ENCODE results near the gene MRTFA. TPM values are rescaled to one million over a fixed set of nuclear protein-coding genes. Genes with fewer than 3 reads are reported as not detected.

The MRTFA gene
- total and polyA plus RNA-seq, 9 of the 15 experiments (the other 6 are each of a cell fraction or from before 2014, with no cell fraction given) = 0.84 to 21.1 (median 3.7) TPM

DNA sequence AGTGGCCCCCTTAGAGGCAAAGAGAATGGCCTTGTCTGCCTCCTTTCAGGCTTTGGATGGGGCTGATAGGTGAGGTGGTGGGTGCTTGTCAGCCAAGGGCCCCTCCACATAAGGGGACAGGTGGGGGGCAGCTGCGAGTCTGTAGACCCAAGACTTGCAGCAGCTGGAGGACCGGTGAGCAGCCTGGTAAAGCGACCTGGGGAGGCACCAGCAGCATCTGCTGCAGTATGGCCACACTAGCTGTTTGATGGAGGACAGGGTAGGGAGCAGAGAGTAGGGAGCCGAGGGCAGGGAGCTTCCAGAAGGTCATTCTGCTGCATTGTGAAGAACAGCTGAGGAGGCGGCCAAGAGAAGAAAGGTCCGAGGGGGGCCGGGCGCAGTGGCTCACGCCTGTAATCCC, 16.8 kb upstream of the MRTFA start:
- no peak for ATAC-seq
- H3K9me1 ChIP-seq (ENCODE audit: control insufficient read depth, insufficient read depth, low read length) = no peaks in the 10 kb centered on the region
- H3K27me3 ChIP-seq (ENCODE audit: control insufficient read depth in 2 of 2, insufficient read depth in 2 of 2, low read length in 2 of 2) = no peaks in the 10 kb centered on the region
- H3K4me1 ChIP-seq (replicated peaks in 1 of 2; ENCODE audit: control insufficient read depth in 2 of 2, insufficient read depth in 2 of 2, low read length in 2 of 2) = peaks cover 18 to 36% of the 10 kb centered on the region in 2 experiments
- H3K4me2 ChIP-seq (ENCODE audit: insufficient read depth, low read length) = no peak overlapping the region
- H3K36me3 ChIP-seq (ENCODE audit: control insufficient read depth, insufficient read depth, low read length) = no peaks in the 10 kb centered on the region
- H2AFZ ChIP-seq (ENCODE audit: low read depth, low read length) = no peak overlapping the region
- no peak for FAIRE-seq
- H3K4me3 ChIP-seq = no peak overlapping the region
- ChIA-PET POLR2A (interaction anchor here (1.1 kb wide), 1 partner anchor 231 kb away, joined by 3 read pairs; no protein-coding TSS in a partner anchor), CTCF (ENCODE audit: low intra/inter-chr PET ratio) (no interaction called here)
- no TSS peak for BruUV-seq (replicated peaks)
- intact Hi-C loops (cut with micrococcal nuclease) = loop anchor here (10.0 kb wide), 1 partner anchor 241 kb away; no protein-coding TSS in a partner anchor
- H4K20me1 ChIP-seq (replicated peaks; ENCODE audit: control insufficient read depth, insufficient read depth, low read length) = no peaks in the 10 kb centered on the region
- no peak overlapping the region for H3K9ac ChIP-seq (ENCODE audit: insufficient read depth in 1 of 2, low read depth in 2 of 2, low read length in 2 of 2)
- TF ChIP-seq HDAC6 (IDR thresholded peaks at IDR 0.05; ENCODE audit: low read depth, low read length) = no peak
- no peak for TF ChIP-seq ZNF695 (CRISPR knock-in tag; IDR thresholded peaks at IDR 0.05)
- TF ChIP-seq XRCC5 (IDR thresholded peaks at IDR 0.05; ENCODE audit: low read depth, low read length) = no peak
- no peak for TF ChIP-seq NFE2 (IDR thresholded peaks at IDR 0.05; ENCODE audit: low read depth)
- TF ChIP-seq, protein P1, sequence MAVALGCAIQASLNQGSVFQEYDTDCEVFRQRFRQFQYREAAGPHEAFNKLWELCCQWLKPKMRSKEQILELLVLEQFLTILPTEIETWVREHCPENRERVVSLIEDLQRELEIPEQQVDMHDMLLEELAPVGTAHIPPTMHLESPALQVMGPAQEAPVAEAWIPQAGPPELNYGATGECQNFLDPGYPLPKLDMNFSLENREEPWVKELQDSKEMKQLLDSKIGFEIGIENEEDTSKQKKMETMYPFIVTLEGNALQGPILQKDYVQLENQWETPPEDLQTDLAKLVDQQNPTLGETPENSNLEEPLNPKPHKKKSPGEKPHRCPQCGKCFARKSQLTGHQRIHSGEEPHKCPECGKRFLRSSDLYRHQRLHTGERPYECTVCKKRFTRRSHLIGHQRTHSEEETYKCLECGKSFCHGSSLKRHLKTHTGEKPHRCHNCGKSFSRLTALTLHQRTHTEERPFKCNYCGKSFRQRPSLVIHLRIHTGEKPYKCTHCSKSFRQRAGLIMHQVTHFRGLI (CRISPR knock-in tag; IDR thresholded peaks at IDR 0.05) = no peak
- TF ChIP-seq, protein P2, sequence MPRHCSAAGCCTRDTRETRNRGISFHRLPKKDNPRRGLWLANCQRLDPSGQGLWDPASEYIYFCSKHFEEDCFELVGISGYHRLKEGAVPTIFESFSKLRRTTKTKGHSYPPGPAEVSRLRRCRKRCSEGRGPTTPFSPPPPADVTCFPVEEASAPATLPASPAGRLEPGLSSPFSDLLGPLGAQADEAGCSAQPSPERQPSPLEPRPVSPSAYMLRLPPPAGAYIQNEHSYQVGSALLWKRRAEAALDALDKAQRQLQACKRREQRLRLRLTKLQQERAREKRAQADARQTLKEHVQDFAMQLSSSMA (CRISPR knock-in tag; IDR thresholded peaks at IDR 0.05) = no peak
- TF ChIP-seq POLR2A (conservative IDR thresholded peaks at IDR 0.05) = no peak
- no peak for TF ChIP-seq ZNF444 (CRISPR knock-in tag; IDR thresholded peaks at IDR 0.05)
- no peak for TF ChIP-seq ZNF184 (CRISPR knock-in tag; IDR thresholded peaks at IDR 0.05)
- no peak for TF ChIP-seq SRSF1 (IDR thresholded peaks at IDR 0.05; ENCODE audit: low read depth, low read length)
- no peak for TF ChIP-seq ZNF551 (CRISPR knock-in tag; IDR thresholded peaks at IDR 0.05)
- no peak for TF ChIP-seq TEAD4 (IDR thresholded peaks at IDR 0.05; ENCODE audit: low read length)
- no peak for TF ChIP-seq TEAD4 (CRISPR knock-in tag; IDR thresholded peaks at IDR 0.05; ENCODE audit: borderline replicate concordance)
- H3K27ac ChIP-seq (ENCODE audit: extremely low read depth, low read depth, low read length) = no peak overlapping the region; the same call in 2 of the 3 replicates
- peaks cover 8% of the 10 kb centered on the region; the same call in 2 of the 3 replicates for H3K79me2 ChIP-seq (ENCODE audit: control insufficient read depth, insufficient read depth, low read length)
- 100% methylated on average over 3 of the region's 9 CpGs for WGBS (ENCODE audit: insufficient coverage, low coverage, missing lambda C conversion rate)
- no peak for DNase-seq (ENCODE audit: extremely low read depth in 1 of 4, low spot score in 3 of 4)
- H3K9me3 ChIP-seq (replicated peaks; ENCODE audit: control insufficient read depth, insufficient read depth, low read depth, low read length) = no peaks in the 10 kb centered on the region
- in situ Hi-C loops (cut with MboI) = loop anchor here (10.0 kb wide), 1 partner anchor 241 kb away; no protein-coding TSS in a partner anchor
